Fibroblast of the aortic adventitia (primary cell): ENCODE data around the gene PTDSS2. TPM values are rescaled to one million over a fixed set of nuclear protein-coding genes. Genes with fewer than 3 reads are reported as not detected.

Experiments
- DNase-seq: peaks from one replicate; pipeline ENCODE4 v3.0.0-alpha.2; 2010; ENCODE audit warnings: low read depth
- H3K4me3 ChIP-seq: 2 replicates; pipeline ENCODE4 v1.5.1; 2011; ENCODE audit warnings: low read depth, mild to moderate bottlenecking, control low read depth, low read length, moderate library complexity
- total RNA-seq: library from RNA; depleted of rRNA; stranded (reverse); fragments of >200 nt; gene quantifications from 2 replicates; pipeline ENCODE4 v1.2.3, GENCODE V29; 2012; ENCODE audit warnings: low replicate concordance
- TF ChIP-seq, protein P1 (sequence below): IDR thresholded peaks from 2 replicates; pipeline ENCODE4 v1.5.1; 2011; ENCODE audit warnings: mild to moderate bottlenecking, low read length, control low read depth, inconsistent platforms; ENCODE audit not compliant: insufficient read depth

PTDSS2 gene
- total RNA-seq, 1 donor: 28.7 TPM

DNA sequence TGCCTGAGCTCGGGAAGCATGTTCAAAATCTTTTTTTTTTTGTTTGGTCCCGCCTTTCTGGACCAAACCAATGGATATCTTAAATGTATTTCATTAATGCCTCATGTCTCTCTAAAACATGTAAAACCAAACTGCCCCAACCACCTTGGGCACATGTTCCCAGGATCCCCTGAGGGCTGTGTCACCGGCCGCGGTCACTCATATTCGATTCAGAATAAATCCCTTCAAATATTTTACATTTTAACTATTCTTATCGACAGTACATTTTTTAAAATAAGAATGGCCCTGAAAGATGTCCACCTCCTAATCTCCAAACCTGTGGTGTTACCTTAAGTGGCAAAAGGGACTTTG is 54.9 kb downstream of the PTDSS2 start:
- TF ChIP-seq, protein P1, sequence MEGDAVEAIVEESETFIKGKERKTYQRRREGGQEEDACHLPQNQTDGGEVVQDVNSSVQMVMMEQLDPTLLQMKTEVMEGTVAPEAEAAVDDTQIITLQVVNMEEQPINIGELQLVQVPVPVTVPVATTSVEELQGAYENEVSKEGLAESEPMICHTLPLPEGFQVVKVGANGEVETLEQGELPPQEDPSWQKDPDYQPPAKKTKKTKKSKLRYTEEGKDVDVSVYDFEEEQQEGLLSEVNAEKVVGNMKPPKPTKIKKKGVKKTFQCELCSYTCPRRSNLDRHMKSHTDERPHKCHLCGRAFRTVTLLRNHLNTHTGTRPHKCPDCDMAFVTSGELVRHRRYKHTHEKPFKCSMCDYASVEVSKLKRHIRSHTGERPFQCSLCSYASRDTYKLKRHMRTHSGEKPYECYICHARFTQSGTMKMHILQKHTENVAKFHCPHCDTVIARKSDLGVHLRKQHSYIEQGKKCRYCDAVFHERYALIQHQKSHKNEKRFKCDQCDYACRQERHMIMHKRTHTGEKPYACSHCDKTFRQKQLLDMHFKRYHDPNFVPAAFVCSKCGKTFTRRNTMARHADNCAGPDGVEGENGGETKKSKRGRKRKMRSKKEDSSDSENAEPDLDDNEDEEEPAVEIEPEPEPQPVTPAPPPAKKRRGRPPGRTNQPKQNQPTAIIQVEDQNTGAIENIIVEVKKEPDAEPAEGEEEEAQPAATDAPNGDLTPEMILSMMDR: no peak
- no peak for DNase-seq
- peak overlapping the region; percentile 95 for H3K4me3 ChIP-seq

DNA sequence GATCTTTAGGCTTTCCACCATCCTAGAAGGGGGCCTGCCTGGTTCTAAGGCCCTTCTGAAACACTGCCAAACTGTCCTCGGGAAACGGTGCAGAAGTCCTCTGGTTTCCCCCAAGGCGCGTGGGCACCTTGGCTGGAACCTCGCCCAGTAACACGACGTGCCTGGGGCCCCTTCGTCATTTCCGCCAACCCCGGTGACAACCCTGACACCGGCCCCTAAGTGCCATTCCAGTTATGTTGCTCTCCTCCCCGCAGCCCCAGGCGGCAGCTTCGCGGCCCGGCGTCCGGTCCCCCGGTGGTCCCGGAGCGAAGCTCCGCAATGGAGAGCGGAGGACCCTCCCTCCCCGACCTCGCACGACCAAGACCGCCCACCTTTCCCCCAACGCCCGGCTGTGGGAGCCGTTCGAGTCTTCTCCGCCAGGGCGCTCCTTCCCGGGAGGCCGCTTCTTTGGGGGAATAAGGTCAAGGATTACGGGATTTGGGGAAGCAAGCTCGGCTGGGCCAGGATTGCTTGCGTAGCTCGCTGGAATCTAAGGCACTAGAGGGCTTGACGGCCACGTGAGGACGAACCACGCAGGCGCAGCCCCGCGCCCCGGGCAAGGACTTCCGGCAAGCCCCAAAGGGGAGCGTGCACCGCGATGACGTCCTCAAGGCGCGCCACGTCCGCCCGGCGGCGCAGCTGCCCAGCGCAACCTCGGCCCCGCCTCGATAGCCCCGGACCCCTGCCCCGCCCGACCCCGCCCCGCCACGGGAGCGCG is 56.3 kb downstream of the PTDSS2 start:
- DNase-seq: peak; percentile 98
- H3K4me3 ChIP-seq: peak overlapping the region; percentile 95
- TF ChIP-seq, protein P1: no peak

DNA sequence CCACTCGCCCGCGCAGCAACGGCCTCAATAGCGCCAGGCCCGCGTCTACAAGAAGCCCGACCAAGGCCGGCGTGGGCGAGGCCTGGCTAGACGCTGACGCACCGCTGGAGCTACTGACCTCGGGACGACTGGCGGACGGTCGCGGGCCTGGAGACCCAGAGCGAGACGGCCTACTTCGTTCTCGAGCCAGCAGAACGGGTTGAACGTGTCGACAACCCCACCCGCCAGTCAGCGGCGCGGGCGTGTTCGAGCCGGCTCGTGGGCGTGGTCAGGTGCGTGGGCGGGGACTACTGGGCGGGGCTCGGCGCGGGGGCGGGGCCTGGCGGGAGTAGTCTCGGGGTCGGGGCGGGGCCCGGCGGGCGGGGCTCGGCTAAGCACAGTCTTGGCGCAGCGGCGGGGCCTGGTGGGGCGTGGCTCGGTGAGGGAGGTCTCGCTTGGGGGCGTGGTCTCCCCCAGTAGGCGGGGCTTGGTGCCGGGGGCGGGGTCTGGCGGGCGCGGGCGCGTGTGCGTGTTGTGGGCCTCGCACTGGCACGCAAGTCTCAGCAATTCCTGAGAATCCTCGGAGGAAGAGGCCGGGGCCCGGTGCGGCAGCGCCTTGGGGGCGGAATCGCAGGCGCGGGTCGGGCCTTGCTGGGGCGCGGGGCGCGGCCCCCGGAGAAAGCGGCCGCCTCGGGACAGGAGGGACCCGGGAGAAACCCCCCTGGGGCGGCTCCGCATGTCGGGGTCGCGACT is 57.1 kb downstream of the PTDSS2 start, which contains the start of gene RNH1:
TSS of gene RNH1 (minus strand) at position 248 of the 732 bp plus-strand sequence. CDS start 5,080 bp downstream, outside the sequence.
- DNase-seq: peak; percentile 96
- peak within 1 kb of the TSS; percentile 95 for H3K4me3 ChIP-seq
- TF ChIP-seq, protein P1: no peak

DNA sequence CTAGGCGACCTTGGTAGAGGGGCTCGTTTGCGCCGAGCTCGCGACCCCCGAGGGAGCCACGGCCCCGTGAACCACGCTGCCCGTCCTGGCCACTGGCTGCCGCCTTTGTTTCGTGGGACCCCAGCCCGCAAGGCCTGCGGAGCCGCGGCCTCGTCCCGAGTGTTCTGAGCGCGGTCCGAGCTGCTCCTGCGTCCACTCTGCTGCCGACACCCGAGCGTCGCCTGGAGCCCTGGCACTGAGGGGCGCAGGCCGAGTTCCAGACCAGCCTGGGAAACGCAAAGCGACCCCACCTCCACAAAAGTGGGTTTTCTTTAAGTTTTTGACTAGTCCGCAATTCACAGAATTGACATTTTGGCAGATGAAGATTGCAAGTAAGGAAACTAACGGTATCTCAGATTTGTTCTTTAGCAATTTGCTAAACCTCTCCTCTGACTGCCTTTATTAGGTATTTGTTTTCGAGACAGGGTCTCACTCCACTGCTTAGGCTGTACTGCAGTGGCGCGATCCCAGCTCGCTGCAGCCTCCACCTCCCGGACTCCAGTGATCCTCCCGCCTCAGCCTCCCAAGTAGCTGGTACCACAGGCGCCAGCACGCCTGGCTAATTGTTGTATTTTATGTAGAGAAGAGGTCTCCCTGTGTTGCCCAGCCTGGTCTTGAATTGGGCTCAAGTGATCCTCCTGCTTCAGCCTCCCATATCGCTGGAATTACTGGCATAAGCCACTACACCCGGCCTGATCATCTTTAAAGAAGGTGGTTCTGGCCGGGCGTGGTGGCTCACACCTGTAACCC is 57.8 kb downstream of the PTDSS2 start:
- no peak for DNase-seq
- H3K4me3 ChIP-seq: peak overlapping the region; percentile 75
- TF ChIP-seq, protein P1: no peak

DNA sequence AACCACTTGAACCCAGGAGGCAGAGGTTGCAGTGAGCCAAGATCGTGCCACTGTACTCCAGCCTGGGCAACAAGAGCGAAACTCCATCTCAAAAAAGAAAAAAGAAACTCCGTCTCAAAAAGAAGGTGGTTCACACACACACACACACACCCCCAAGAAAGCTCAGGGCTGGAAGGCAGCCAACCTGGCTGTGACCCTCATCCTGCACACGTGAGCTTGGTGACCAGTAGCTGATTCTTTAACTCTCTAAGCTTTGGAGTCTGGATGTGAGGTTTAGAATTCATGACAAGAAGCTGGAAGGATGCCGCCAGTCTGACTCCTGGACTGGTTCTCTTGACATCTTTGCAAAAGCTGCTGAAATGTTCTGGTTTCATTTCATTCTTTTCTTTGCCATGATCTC is 58.9 kb downstream of the PTDSS2 start:
- no peak for DNase-seq
- no peak overlapping the region for H3K4me3 ChIP-seq
- TF ChIP-seq, protein P1: no peak

DNA sequence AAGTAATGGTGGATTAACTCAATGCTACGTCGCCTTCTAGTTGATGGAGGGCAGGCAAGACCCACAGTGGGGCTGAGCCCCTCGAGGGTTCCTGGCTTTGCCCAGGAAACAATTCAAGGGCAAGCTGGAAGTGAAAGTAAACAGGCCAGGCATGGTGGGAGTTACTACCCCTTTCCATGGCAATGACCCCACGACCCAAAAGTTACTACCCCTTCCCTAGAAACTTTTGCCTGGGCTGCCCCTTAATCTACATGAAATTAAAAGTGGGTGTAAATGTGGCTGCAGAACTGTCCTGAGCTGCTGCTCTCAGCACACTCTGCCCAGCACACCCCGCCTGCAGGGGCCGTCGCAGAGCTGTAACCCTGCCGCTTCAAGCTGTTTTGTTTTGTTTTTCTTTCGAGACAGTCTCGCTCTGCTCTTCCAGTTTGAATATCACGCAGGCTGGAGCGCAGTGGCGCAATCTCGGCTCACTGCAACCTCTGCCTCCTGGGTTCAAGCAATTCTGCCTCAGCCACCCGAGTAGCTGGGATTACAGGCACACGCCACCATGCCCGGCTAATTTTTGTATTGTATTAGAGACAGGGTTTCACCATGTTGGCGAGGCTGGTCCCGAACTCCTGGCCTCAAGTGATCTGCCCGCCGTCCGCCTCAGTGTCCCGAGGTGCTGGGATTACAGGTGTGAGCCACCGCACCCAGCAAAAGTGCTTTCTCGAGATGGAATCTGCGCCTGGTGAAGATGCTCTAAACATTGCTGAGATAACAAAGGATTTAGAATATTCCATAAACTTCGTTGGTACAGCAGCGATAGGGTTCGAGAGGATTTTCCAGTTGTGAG is 62.9 kb downstream of the PTDSS2 start:
- TF ChIP-seq, protein P1: no peak
- no peak overlapping the region for H3K4me3 ChIP-seq
- no peak for DNase-seq
